MCF 10A (cell line): ENCODE data around the gene PAXX. TPM values are rescaled to one million over a fixed set of nuclear protein-coding genes. Genes with fewer than 3 reads are reported as not detected.

ENCODE experiments used
- BruUV-seq: library from RNA; stranded (reverse); fragments of 400-500 nt; replicated peaks from 2 replicates; lab custom pipeline; 2021; lab: Mats Ljungman, UMichigan
- CTCF ChIA-PET: fragments of 300-600 bp; sonication (Branson Sonifier 250); formaldehyde crosslinking; extraction: SDS; loops from one replicate; lab custom pipeline; 2021; ENCODE audit warnings: antibody characterized with exemption, inconsistent platforms; lab: Yijun Ruan, JAX
- POLR2A ChIA-PET: fragments of 300-600, 350-650 bp; sonication (Branson Sonifier 250); formaldehyde crosslinking; extraction: SDS; loops from one replicate; lab custom pipeline; 2020; ENCODE audit warnings: antibody characterized with exemption, inconsistent platforms; lab: Yijun Ruan, JAX
- DNase-seq: peaks from one replicate; pipeline ENCODE4 v3.0.0-alpha.2; 2018; ENCODE audit not compliant: unreplicated experiment
- H3K27ac Mint-ChIP-seq: one replicate; pipeline ENCODE4 v1.8.0; 2022; ENCODE audit warnings: mild to moderate bottlenecking, low read depth, mixed read lengths; ENCODE audit not compliant: unreplicated experiment
- H3K27me3 Mint-ChIP-seq: one replicate; pipeline ENCODE4 v1.8.0; 2022; ENCODE audit warnings: mixed read lengths; ENCODE audit not compliant: insufficient read depth, unreplicated experiment
- H3K36me3 Mint-ChIP-seq: one replicate; pipeline ENCODE4 v1.8.0; 2022; ENCODE audit warnings: mild to moderate bottlenecking, moderate library complexity, mixed read lengths; ENCODE audit not compliant: insufficient read depth, unreplicated experiment
- H3K4me1 Mint-ChIP-seq: one replicate; pipeline ENCODE4 v1.8.0; 2022; ENCODE audit warnings: mixed read lengths; ENCODE audit not compliant: insufficient read depth, unreplicated experiment
- H3K4me3 Mint-ChIP-seq: one replicate; pipeline ENCODE4 v1.8.0; 2022; ENCODE audit warnings: mild to moderate bottlenecking, moderate library complexity, mixed read lengths; ENCODE audit not compliant: unreplicated experiment
- H3K9me3 Mint-ChIP-seq: one replicate; pipeline ENCODE4 v1.8.0; 2022; ENCODE audit warnings: mixed read lengths; ENCODE audit not compliant: unreplicated experiment
- intact Hi-C: fragments of 100-400 bp; cut with micrococcal nuclease; formaldehyde crosslinking; loops from 2 replicates; pipeline ENCODE4 v1.14.1; 2022
- total RNA-seq: library from RNA; stranded (reverse); gene quantifications from 2 replicates; pipeline ENCODE4 v1.2.3, GENCODE V29; 2022
- TF ChIP-seq, protein P1 (sequence below): fragments of 200-600 bp; IDR thresholded peaks from one replicate; pipeline ENCODE4 v1.8.0; 2022; ENCODE audit warnings: antibody characterized with exemption, mild to moderate bottlenecking; ENCODE audit not compliant: unreplicated experiment

PAXX gene
- total RNA-seq, 1 experiment from 2014 or later, result 57.9 TPM

DNA sequence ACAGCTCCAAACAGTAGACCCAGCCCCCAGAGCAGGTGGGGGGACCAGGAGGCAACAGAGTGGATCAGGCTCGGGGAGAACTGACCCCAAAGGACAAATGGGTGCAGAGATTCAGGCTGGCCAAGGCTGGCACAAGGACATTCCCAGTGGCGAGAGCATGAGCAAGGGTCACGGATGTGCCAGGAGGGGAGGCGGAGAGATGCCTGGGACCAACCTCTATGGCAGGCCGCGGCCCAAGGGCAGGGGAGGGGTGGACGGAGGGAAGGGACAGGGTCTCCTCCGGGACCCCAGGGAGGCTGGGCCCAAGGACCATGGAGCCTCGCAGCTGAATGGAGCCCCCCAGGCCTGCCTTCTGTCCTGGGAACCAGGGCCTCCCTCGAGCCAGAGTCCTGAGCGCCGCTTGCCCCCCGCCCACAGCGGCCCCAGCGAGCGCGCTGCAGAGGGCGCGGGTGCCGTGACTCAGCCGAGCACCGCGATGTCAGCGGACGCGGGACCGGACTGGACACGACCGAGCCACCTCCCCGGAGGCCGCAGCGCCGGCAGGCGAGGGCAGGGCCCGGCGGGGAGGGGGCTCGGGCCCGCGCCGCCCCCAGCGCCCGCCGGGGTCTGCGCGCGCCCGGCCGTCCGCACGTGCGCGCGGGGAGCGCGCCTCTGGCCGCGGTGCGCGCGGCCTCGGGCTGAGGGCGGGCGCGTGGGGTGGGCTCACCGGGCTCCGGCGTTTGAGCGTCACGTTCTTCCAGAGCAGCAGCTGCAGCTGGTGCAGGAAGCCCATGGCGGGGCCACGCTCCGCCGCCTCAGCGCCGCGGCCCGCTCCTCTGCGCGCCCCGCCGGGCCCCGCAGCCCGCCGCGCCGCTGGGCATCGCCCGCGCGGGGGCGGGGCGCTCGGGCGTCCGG, 35.4 kb downstream of the PAXX start, which contains the start of gene ABCA2:
Gene ABCA2, minus strand, starts transcription at position 869 of the 894 bp plus-strand sequence. Its CDS starts 97 bp downstream, at position 772.
- intact Hi-C loops, result no loop called here
- BruUV-seq, result no TSS peak
- Mint-ChIP-seq H3K4me1 (peaks cover 8% of the 10 kb centered on the region), H3K27ac (no peak within 1 kb of the TSS), H3K27me3 (no peaks in the 10 kb centered on the region), H3K36me3 (peaks cover 5% of the 10 kb centered on the region), H3K4me3 (peak within 1 kb of the TSS; percentile 74), H3K9me3 (no peaks in the 10 kb centered on the region)
- ChIA-PET POLR2A (interaction anchor here (0.7 to 1.9 kb wide), 6 partner anchors 8 to 227 kb away, joined by 3 to 6 read pairs (median 4); partner anchors contain the start of gene TPRN), CTCF (interaction anchor here (0.6 to 8.1 kb wide), 13 partner anchors 8 to 634 kb away, joined by 3 to 85 read pairs (median 10); partner anchors contain the start of genes EDF1 and SAPCD2)
- no peak for DNase-seq
- TF ChIP-seq, protein P1, sequence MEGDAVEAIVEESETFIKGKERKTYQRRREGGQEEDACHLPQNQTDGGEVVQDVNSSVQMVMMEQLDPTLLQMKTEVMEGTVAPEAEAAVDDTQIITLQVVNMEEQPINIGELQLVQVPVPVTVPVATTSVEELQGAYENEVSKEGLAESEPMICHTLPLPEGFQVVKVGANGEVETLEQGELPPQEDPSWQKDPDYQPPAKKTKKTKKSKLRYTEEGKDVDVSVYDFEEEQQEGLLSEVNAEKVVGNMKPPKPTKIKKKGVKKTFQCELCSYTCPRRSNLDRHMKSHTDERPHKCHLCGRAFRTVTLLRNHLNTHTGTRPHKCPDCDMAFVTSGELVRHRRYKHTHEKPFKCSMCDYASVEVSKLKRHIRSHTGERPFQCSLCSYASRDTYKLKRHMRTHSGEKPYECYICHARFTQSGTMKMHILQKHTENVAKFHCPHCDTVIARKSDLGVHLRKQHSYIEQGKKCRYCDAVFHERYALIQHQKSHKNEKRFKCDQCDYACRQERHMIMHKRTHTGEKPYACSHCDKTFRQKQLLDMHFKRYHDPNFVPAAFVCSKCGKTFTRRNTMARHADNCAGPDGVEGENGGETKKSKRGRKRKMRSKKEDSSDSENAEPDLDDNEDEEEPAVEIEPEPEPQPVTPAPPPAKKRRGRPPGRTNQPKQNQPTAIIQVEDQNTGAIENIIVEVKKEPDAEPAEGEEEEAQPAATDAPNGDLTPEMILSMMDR, result no peak

DNA sequence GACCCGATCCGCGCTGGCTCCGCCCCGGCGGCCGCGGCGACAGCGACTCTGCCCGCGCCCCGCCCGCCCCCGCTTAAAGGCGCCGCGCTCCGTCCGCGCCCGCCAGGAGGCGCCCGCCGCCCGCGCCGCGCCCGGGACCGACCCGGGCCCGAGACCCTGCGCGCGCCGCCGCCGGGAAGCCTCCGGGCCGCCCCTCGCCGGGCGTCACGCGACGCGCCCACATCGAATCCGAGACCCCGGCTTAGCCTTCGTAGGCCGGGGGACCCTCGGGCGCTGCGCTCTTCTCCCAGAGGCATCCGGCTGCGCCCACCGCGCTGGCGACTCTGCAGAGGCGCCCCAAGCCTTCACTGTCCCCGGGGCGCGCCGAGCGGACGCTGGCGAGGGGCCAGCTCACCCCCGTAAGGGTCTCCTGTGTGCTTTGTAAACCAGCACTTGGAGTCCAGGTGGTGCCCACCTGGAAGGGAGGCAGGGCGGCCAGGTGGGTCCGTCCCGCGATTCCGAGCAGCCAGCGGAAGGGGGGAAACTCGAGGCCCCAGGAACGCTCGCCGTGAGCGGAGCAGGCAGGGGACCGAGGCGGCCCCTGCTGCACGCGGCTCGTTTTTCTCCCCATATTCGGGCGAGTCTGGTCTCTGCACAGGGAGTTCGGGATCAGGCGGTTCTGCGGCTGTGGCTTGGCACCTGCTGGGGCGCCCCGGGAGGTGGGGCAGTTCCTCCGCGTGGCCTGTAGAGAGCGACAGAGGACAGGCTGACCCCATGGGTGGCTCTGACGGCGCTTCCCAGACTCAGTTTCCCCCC, 36.2 kb downstream of the PAXX start:
- Mint-ChIP-seq H3K4me3 (peak overlapping the region; percentile 67), H3K4me1 (peaks cover 8% of the 10 kb centered on the region), H3K36me3 (peaks cover 5% of the 10 kb centered on the region), H3K9me3 (no peaks in the 10 kb centered on the region), H3K27me3 (no peaks in the 10 kb centered on the region), H3K27ac (no peak overlapping the region)
- peak; percentile 61 for DNase-seq
- intact Hi-C loops, result no loop called here
- TF ChIP-seq, protein P1, result peak; percentile 71
- no TSS peak for BruUV-seq
- CTCF ChIA-PET, result interaction anchor here (0.6 to 8.1 kb wide), 42 partner anchors 10 to 635 kb away, joined by 3 to 85 read pairs (median 4); partner anchors contain the start of genes AJM1, C8G, CLIC3 and MAN1B1
- POLR2A ChIA-PET, result interaction anchor here (1.4 to 1.9 kb wide), 2 partner anchors 15 to 18 kb away, joined by 3 to 4 read pairs; no protein-coding TSS in a partner anchor

DNA sequence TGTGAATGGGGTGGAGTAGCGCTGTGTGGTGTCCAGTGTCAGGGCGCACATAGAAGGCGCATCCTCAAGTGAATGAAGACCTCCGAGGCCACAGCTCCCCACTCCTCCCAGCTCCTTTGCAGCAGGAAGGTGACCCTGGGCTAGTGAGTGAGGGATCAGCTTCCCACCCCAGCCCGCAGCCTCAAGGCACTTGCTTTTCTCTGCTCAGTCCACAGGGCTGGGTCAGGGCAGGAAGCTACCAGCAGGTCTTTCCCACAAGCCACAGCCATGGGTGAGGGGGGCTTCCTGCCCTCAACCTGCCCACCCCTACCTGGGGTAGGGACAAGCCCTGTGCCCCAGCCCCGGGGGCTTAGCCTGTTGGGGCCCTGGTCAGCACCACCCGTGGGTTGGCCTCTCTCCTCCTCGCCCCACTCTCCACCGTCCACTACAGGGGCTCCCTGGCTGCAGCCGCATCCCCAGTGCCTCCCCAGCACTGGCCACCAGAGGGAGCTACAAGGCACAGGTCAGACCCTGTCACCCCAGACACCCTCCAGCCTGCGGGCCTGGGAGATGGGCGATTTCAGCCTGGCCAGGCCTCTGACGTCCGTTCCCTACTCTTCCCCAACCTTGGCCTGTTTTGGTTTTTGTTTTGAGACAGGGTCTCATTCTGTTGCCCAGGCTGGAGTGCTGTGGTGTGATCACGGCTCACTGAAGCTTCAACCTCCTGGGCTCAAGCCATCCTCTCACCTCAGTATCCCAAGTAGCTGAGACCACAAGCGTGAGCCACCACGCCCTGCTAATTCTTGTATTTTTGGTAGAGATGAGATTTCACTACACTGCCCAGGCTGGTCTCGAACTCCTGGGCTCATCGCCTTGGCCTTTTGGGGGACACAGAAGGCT, 37.1 kb downstream of the PAXX start:
- Mint-ChIP-seq H3K9me3 (no peaks in the 10 kb centered on the region), H3K4me3 (peak overlapping the region; percentile 67), H3K27me3 (no peaks in the 10 kb centered on the region), H3K4me1 (peaks cover 8% of the 10 kb centered on the region), H3K27ac (no peak overlapping the region), H3K36me3 (peaks cover 5% of the 10 kb centered on the region)
- peak; percentile 70 for DNase-seq
- TF ChIP-seq, protein P1, result peak; percentile 85
- intact Hi-C loops, result no loop called here
- no TSS peak for BruUV-seq
- POLR2A ChIA-PET, result interaction anchor here (1.4 to 1.9 kb wide), 2 partner anchors 14 to 17 kb away, joined by 3 to 4 read pairs; no protein-coding TSS in a partner anchor
- CTCF ChIA-PET, result interaction anchor here (0.6 to 8.1 kb wide), 57 partner anchors 8 to 586 kb away, joined by 3 to 85 read pairs (median 4); partner anchors contain the start of genes AJM1, C8G, CLIC3 and MAN1B1
